Measurements from ENCODE around the gene MAP1LC3B.

The MAP1LC3B gene

GRCh38 chr16:87432330-87432915 lies 40.3 kb downstream of the MAP1LC3B start:
- no peak for DNase-seq (ENCODE audit: low read depth)

- DNase-seq (ENCODE audit: low read depth) = peak; percentile 17
Measured at GRCh38 chr16:87434146-87434667, 42.1 kb downstream of the MAP1LC3B start.

GRCh38 chr16:87435372-87436224 lies 43.5 kb downstream of the MAP1LC3B start:
- peak; percentile 47 for DNase-seq (ENCODE audit: low read depth)

- peak; percentile 17 for DNase-seq (ENCODE audit: low read depth)
Measured at GRCh38 chr16:87436225-87437172, 44.4 kb downstream of the MAP1LC3B start.

GRCh38 chr16:87437327-87437726 lies 45.2 kb downstream of the MAP1LC3B start:
- no peak for DNase-seq (ENCODE audit: low read depth)

DNA sequence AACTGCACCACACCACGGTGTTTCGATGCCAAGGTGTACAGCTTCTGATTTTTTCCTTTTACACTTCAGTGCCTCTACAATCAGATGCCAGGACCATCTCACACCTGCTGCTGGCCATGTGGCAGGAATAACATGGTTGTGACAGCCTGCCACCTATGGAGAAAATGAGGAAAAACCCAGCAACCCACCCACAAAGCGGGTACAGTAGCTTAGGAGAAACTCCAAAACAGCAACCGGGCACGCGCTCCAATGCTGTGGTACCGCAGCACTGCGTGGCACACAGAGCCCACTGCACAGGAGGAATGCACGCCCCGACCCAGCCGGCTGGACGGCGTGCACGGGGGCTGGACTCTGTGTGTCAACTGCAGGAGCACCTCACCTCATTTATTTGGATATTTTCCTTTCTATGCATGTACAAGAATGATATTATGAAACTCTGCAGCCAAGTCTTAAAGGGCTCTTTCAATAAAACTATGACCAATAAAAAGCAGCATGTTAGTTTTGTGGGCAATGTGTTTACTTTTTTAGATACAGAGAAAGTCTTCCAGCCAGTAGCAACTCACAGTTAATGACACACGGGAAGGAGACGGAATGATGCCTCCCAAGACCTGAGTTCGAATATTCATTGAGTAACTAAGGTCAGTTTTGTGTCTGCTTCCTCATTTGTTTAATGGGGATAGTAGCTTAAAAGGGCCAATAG lies 45.9 kb downstream of the MAP1LC3B start:
- no peak for DNase-seq (ENCODE audit: low read depth)

DNA sequence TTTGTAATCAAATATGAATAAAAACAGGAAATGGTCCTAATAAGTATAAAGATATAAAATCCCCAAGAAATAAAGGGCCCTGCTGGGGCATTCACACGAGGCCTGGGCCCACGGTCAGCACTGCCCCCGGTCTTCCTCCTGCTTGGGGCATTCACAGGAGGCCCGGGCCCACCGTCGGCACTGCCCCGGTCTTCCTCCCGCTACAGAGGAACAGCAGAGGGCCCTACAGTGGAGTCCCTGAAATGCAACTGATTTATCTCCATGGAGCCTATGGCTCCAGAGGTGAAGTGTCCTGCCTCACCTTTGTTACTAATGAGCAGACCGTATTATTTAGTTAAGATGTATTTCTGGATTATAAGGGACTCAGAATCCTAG lies 46.5 kb downstream of the MAP1LC3B start:
- DNase-seq (ENCODE audit: low read depth) = no peak

DNA sequence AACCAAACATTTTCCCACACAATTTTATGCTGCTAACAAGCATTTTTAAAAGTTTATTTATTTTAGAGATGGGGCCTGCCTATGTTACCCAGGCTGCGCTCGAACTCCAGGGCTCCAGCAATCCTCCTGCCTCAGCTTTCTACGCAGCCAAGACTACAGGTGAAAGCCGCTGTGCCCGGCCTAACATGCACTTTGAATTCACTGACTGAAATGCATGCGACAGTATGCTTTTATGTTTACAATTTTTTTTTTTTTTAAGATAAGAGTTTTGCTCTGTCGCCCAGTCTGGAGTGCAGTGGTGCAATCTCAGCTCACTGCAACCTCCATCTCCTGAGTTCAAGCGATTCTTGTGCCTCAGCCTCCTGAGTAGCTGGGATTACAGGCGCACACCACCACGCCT lies 47.8 kb downstream of the MAP1LC3B start:
- no peak for DNase-seq (ENCODE audit: low read depth)

GRCh38 chr16:87441886-87442580 lies 49.9 kb downstream of the MAP1LC3B start:
- no peak for DNase-seq (ENCODE audit: low read depth)

GRCh38 chr16:87442581-87442966 lies 50.4 kb downstream of the MAP1LC3B start:
- DNase-seq (ENCODE audit: low read depth) = no peak

GRCh38 chr16:87443016-87443415 lies 50.9 kb downstream of the MAP1LC3B start:
- no peak for DNase-seq (ENCODE audit: low read depth)

- no peak for DNase-seq (ENCODE audit: low read depth)
Measured at GRCh38 chr16:87443964-87444363, 51.8 kb downstream of the MAP1LC3B start.

DNA sequence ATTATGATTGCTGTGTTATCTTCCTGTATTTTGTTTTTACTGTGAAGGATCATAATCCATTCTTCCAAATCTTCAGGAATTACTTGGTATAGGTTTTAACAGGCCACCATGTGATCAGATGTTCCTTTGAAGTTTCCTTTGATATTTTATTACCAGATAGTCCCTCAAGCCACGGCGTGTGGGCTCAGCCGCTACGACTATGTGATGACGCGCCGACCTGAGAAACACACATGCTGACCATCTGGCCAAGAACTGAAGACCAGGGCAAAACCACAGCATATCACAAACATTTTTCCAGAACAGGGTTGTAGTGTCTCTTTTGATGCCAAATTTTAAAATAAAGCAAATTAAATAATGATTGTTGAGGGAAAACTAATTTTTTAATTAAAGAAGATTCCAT lies 53.4 kb downstream of the MAP1LC3B start:
- DNase-seq (ENCODE audit: low read depth) = no peak

- DNase-seq (ENCODE audit: low read depth) = no peak
Measured at GRCh38 chr16:87446479-87446878, 54.3 kb downstream of the MAP1LC3B start.

DNA sequence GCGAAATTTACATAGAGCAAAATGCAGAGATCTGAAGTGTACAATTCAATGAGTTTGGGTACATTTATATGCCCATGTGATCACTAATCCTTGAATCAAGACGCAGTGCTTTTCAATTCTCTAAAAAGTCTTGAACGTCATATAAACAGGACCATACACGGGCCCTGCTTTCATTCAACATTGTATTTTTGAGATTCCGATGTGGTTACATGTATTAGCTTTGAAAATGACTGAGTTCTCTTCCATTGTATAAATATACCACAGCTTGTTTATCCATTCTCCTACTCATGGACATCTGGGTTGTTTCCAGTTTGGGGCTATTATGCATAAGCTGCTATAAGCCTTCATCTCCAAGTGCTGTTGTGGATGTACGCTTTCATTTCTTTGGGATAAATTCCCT lies 55.2 kb downstream of the MAP1LC3B start:
- DNase-seq (ENCODE audit: low read depth) = no peak

- no peak for DNase-seq (ENCODE audit: low read depth)
Measured at GRCh38 chr16:87448866-87449265, 56.7 kb downstream of the MAP1LC3B start.

DNA sequence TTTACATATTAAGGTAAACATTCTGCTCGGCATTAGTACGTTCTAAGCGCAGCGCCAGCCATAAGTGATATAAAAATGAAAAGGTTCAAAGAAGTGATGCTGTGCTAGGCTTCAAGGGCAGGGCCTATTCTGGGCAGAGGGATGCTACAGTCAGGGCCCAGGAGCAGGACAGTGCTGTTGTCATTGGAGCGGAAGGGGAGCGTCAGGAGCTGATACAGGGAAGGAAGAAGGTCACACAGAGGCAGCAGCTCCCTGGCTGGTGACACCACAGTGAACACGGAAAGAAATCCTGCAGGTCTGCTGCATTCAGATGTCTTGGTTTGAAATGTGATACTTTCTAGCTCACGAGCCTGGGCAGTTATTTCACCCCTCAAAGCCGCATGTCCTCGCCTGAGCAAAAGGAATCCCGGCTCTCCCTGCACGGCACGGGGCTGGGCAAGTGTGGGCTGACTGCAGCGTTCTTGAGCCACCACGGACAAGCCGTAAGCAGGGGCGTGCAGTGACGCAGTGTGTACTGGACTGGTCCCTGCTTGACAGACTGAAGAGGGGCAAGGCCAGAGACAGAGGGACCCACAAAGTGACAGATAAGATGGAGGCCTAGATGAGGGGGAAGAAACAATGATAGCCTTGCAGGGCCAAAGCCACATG lies 59.6 kb downstream of the MAP1LC3B start:
- DNase-seq (ENCODE audit: low read depth) = no peak

DNA sequence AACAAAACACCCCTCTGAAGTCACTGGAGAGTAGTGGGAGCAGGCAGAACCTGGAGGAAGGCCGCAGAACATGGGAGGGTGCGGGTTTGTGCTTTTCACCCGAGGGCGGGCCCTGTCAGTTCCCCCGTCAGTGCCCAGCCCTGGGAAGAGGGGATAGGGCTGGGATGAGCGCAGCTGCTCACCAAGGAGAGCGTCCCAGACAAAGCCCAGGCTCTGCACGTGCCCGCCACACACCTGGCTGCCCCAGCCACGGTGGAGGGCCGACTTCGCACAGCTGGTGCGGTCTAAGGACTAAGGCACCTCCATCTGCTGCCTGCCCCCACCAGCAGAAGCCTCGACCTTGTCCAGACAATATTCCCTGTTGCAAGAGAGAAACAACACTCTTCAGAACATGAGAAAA lies 61.2 kb downstream of the MAP1LC3B start:
- no peak for DNase-seq (ENCODE audit: low read depth)

Measured in GM04504 (cell line).